HCT116 (cell line): ENCODE data around the gene GFOD1. TPM values are rescaled to one million over a fixed set of nuclear protein-coding genes. Genes with fewer than 3 reads are reported as not detected.

Experiments used
- ATAC-seq: fragments of 200-7000 bp; cut with Tn5 transposase; 2 replicates; pipeline ENCODE4 v1.9.1; 2020; ENCODE audit warnings: mild to moderate bottlenecking, moderate library complexity
- BruUV-seq: library from RNA; stranded (reverse); fragments of 400-500 nt; replicated peaks from 2 replicates; lab custom pipeline; 2021; lab: Mats Ljungman, UMichigan
- CTCF ChIA-PET: fragments of 300-600 bp; sonication (Branson Sonifier 250); formaldehyde crosslinking; loops from one replicate; lab custom pipeline; 2021; ENCODE audit warnings: antibody characterized with exemption; lab: Charles Lee
- POLR2A ChIA-PET: fragments of 300-600, 350-600 bp; sonication (Branson Sonifier 250); formaldehyde crosslinking; loops from one replicate; lab custom pipeline; 2021; ENCODE audit warnings: antibody characterized with exemption; lab: Charles Lee
- RAD21 ChIA-PET, 2 experiments: fragments of 300-600 bp; sonication (Branson Sonifier 250); formaldehyde crosslinking; loops; one replicate each; lab custom pipeline; 2023; ENCODE audit warnings: low total read pairs in 2 of 2; ENCODE audit not compliant: uncharacterized antibody in 2 of 2, unreplicated experiment in 2 of 2, low non-redundant PET in 1 of 2; lab: Charles Lee
- DNase-seq: peaks from one replicate; pipeline ENCODE4 v3.0.0-alpha.2; 2010; ENCODE audit warnings: low read depth, low spot score
- H2AFZ ChIP-seq: fragments of 200-600 bp; shearing (Covaris generic), sonication (generic); 2 replicates; pipeline ENCODE4 v1.6.1; 2017; ENCODE audit warnings: low read depth, mixed run types, mixed read lengths, antibody characterized with exemption, low read length; ENCODE audit not compliant: poor library complexity, severe bottlenecking
- H3K27ac ChIP-seq: 2 replicates; pipeline ENCODE4 v1.5.1; 2012; ENCODE audit warnings: low read depth, low read length
- H3K27me3 ChIP-seq: fragments of 200-600 bp; sonication (generic); 2 replicates; pipeline ENCODE4 v1.6.1; 2016; ENCODE audit warnings: mixed run types, low read length, mixed read lengths; ENCODE audit not compliant: insufficient read depth
- H3K36me3 ChIP-seq, 2 experiments: fragments of 200-500 bp in 1 of 2; fragments of 200-600 bp in 1 of 2; sonication (Bioruptor generic) in 1 of 2; sonication (generic) in 1 of 2; 2 replicates each; pipeline versions ENCODE4 v1.5.1 to v1.6.1; 2014 to 2016; ENCODE audit warnings: low read length in 2 of 2, inconsistent platforms in 1 of 2, mixed read lengths in 1 of 2, mixed run types in 1 of 2; ENCODE audit not compliant: insufficient read depth in 2 of 2, control insufficient read depth in 1 of 2
- H3K4me1 ChIP-seq, 2 experiments: fragments of 200-600 bp in 1 of 2; sonication (generic) in 1 of 2; 2 replicates each; pipeline versions ENCODE4 v1.5.1 to v1.6.1; 2012 to 2017; ENCODE audit warnings: low read length in 2 of 2, inconsistent platforms in 1 of 2, mild to moderate bottlenecking in 1 of 2, mixed read lengths in 1 of 2, mixed run types in 1 of 2, moderate library complexity in 1 of 2; ENCODE audit not compliant: insufficient read depth in 2 of 2, control insufficient read depth in 1 of 2
- H3K4me2 ChIP-seq: fragments of 200-600 bp; sonication (generic); 2 replicates; pipeline ENCODE4 v1.6.1; 2017; ENCODE audit warnings: mixed run types, low read length, mixed read lengths
- H3K4me3 ChIP-seq, 2 experiments: fragments of 200-600 bp in 1 of 2; sonication (generic) in 1 of 2; replicated peaks in 1 of 2; 2 replicates each; pipeline ENCODE4 v1.5.1; 2011 to 2016; ENCODE audit warnings: low read length in 2 of 2, control low read depth in 1 of 2, low read depth in 1 of 2, mild to moderate bottlenecking in 1 of 2, mixed read lengths in 1 of 2, mixed run types in 1 of 2
- H3K79me2 ChIP-seq: fragments of 200-600 bp; sonication (generic); 2 replicates; pipeline ENCODE4 v1.6.1; 2017; ENCODE audit warnings: mild to moderate bottlenecking, mixed run types, low read length, moderate library complexity, mixed read lengths; ENCODE audit not compliant: insufficient read depth
- H3K9ac ChIP-seq: fragments of 200-600 bp; sonication (generic); 2 replicates; pipeline ENCODE4 v1.6.1; 2016; ENCODE audit warnings: low read length, mixed read lengths
- H3K9me2 ChIP-seq: fragments of 200-600 bp; sonication (generic), shearing (Covaris generic); 2 replicates; pipeline ENCODE4 v1.6.1; 2017; ENCODE audit warnings: mixed run types, mild to moderate bottlenecking, moderate library complexity; ENCODE audit not compliant: insufficient read depth
- H3K9me3 ChIP-seq, 2 experiments: fragments of 200-500 bp in 1 of 2; fragments of 200-600 bp in 1 of 2; sonication (Bioruptor generic) in 1 of 2; sonication (generic) in 1 of 2; 2 replicates each; pipeline ENCODE4 v1.6.1; 2014 to 2017; ENCODE audit warnings: low read length in 2 of 2, mixed read lengths in 2 of 2, inconsistent platforms in 1 of 2, low read depth in 1 of 2, mild to moderate bottlenecking in 1 of 2, mixed run types in 1 of 2, moderate library complexity in 1 of 2; ENCODE audit not compliant: control insufficient read depth in 1 of 2, insufficient read depth in 1 of 2
- H4K20me1 ChIP-seq: fragments of 200-600 bp; sonication (generic), shearing (Covaris generic); 2 replicates; pipeline ENCODE4 v1.6.1; 2017; ENCODE audit warnings: mixed run types, mild to moderate bottlenecking, moderate library complexity; ENCODE audit not compliant: insufficient read depth
- CBX3 ChIP-seq: IDR thresholded peaks from 2 replicates; pipeline ENCODE4 v1.6.1; 2012; ENCODE audit warnings: low read depth
- CTCF ChIP-seq, 3 experiments: fragments of 200-600 bp in 1 of 3; sonication (generic) in 1 of 3; IDR thresholded peaks in 2 of 3; conservative IDR thresholded peaks in 1 of 3; 2 replicates each; pipeline ENCODE4 v1.5.1; 2012 to 2017; ENCODE audit warnings: low read depth in 2 of 3, low read length in 2 of 3, antibody characterized with exemption in 1 of 3, borderline replicate concordance in 1 of 3, control low read depth in 1 of 3, mild to moderate bottlenecking in 1 of 3, mixed read lengths in 1 of 3, mixed run types in 1 of 3, moderate library complexity in 1 of 3; ENCODE audit not compliant: insufficient read depth in 1 of 3
- EZH2 ChIP-seq: fragments of 200-600 bp; sonication (generic); IDR thresholded peaks from 2 replicates; pipeline ENCODE4 v1.6.1; 2017; ENCODE audit warnings: antibody characterized with exemption, mixed run types
- EZH2phosphoT487 ChIP-seq: fragments of 200-600 bp; IDR thresholded peaks from 2 replicates; pipeline ENCODE4 v1.6.1; 2018; ENCODE audit warnings: antibody characterized with exemption, borderline replicate concordance
- JUND ChIP-seq: IDR thresholded peaks from 2 replicates; pipeline ENCODE4 v1.6.1; 2012
- POLR2AphosphoS5 ChIP-seq: IDR thresholded peaks from 2 replicates; pipeline ENCODE4 v1.6.1; 2011; ENCODE audit warnings: mild to moderate bottlenecking, low read depth, low read length, moderate library complexity
- RAD21 ChIP-seq: IDR thresholded peaks from 2 replicates; pipeline ENCODE4 v1.6.1; 2012; ENCODE audit warnings: low read depth, mild to moderate bottlenecking
- SRF ChIP-seq: IDR thresholded peaks from 2 replicates; pipeline ENCODE4 v1.6.1; 2012; ENCODE audit warnings: low read depth
- TCF7L2 ChIP-seq: IDR thresholded peaks from 2 replicates; pipeline ENCODE4 v1.7.0; 2011; ENCODE audit warnings: borderline replicate concordance, inconsistent platforms; ENCODE audit not compliant: insufficient read depth, insufficient read length; ENCODE audit errors: extremely low read depth
- YY1 ChIP-seq: IDR thresholded peaks from 2 replicates; pipeline ENCODE4 v1.6.1; 2011; ENCODE audit warnings: low read length, low read depth, moderate library complexity, mild to moderate bottlenecking; ENCODE audit not compliant: insufficient replicate concordance; ENCODE audit errors: extremely low read depth
- intact Hi-C: fragments of 100-400 bp; cut with micrococcal nuclease; formaldehyde crosslinking; loops from 2 replicates; pipeline ENCODE4 v1.10.0; 2022
- total RNA-seq: library from RNA; stranded (reverse); gene quantifications from one replicate; pipeline ENCODE4 v1.2.1, GENCODE V29; 2021; ENCODE audit not compliant: unreplicated experiment

Gene GFOD1
- total RNA-seq, 1 experiment from 2014 or later = 3.8 TPM

GRCh38 chr6:13421425-13422059 lies 65.9 kb downstream of the GFOD1 start:
- Histone ChIP-seq H4K20me1 (no peaks in the 10 kb centered on the region), H3K4me2 (no peak overlapping the region), H3K27ac (no peak overlapping the region), H3K4me1 (no peaks in the 10 kb centered on the region), H3K9ac (no peak overlapping the region), H3K9me3 (no peaks in the 10 kb centered on the region), H3K27me3 (no peaks in the 10 kb centered on the region), H3K36me3 (no peaks in the 10 kb centered on the region), H3K9me2 (no peaks in the 10 kb centered on the region), H3K4me3 (no peak overlapping the region), H2AFZ (no peak overlapping the region), H3K79me2 (no peaks in the 10 kb centered on the region)
- DNase-seq (no peak), ATAC-seq (no peak)
- intact Hi-C loops = no loop called here
- ChIA-PET CTCF (no interaction called here), POLR2A (no interaction called here), RAD21 (no interaction called here)
- no peak for TF ChIP-seq RAD21
- no peak for TF ChIP-seq YY1
- no peak for TF ChIP-seq JUND
- no peak for TF ChIP-seq CTCF (IDR thresholded peaks at IDR 0.05 in 2 of 3, conservative IDR thresholded peaks at IDR 0.05 in 1 of 3; ENCODE audit: borderline replicate concordance in 1 of 3, insufficient read depth in 1 of 3, low read depth in 2 of 3, low read length in 2 of 3)
- no peak for TF ChIP-seq TCF7L2
- no peak for TF ChIP-seq EZH2
- no peak for TF ChIP-seq SRF
- TF ChIP-seq EZH2phosphoT487 = no peak
- no peak for TF ChIP-seq POLR2AphosphoS5
- TF ChIP-seq CBX3 = no peak
- BruUV-seq = no TSS peak
